GM18507 (cell line): Measurements from ENCODE around the gene PTPN20.

ENCODE experiments used
- DNase-seq: peaks from one replicate; pipeline ENCODE4 v3.0.0; 2011; ENCODE audit warnings: low read depth; ENCODE audit not compliant: insufficient read length; ENCODE audit errors: extremely low spot score
- FAIRE-seq: peaks from 2 replicates; lab custom pipeline; 2011; peaks lifted over from hg19 to GRCh38; lab: Jason Lieb, UNC

The PTPN20 gene

GRCh38 chr10:47031211-47031900, 120.1 kb downstream of the PTPN20 start:
- FAIRE-seq (no peak), DNase-seq (no peak)

- DNase-seq (no peak), FAIRE-seq (no peak)
Observed at GRCh38 chr10:47031901-47032465, 120.8 kb downstream of the PTPN20 start.

DNA sequence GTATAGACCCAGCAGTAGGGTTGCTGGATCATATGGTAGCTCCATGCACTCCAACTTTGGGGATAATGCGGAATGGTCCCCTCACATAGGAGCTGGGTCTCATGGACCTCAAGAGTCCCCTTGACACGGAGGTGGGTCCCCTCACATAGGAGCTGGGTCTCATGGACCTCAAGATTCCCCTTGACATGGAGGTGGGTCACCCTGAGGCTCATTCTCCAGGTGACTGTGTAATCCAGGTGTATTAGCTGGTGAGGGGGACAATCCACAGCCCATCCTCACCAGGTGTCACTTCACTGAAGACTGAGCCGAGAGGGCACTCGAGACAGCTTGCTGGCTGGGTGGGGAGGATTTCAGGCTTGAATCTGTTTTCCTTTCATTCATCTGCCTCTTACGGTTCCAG, 121.9 kb downstream of the PTPN20 start:
- DNase-seq (no peak), FAIRE-seq (no peak)

DNA sequence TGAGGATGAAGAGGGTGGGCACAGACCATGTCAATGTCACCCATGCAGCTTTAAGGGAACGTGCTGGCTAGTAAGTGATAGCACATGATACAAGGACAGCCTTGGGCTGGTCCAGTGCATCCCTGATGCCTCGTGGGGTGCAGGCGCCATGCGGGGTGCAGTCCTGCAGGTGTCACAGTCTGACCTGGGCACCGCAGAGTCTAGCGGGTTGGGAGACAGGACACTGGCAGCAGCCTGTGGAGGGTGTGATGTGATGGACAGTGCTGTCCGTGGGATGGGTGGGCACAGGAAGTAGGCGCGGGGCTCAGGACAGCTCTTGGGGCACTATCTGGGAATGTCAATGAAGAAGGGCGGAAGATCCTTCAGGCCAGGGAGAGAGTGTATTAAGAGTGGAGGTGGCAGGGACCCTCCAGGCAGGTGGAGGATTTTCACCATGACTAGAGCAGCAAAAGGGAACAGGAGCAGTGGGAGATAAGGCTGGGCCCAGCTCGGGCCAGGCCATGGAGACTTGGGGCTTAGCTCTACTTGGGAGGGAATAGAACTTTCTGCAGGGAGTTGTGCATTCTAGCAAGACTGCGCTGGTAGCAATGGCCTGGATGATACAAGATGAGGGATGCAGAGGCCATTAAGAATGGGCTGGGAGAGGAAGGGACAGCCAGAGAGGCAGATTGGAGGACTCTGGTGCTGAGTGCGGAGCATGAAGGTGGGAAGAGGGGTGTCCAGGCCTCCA, 122.5 kb downstream of the PTPN20 start:
- FAIRE-seq = no peak
- DNase-seq = no peak

GRCh38 chr10:47034441-47035051, 123.3 kb downstream of the PTPN20 start:
- FAIRE-seq = no peak
- no peak for DNase-seq

- DNase-seq (no peak), FAIRE-seq (no peak)
Observed at GRCh38 chr10:47035171-47035818, 124.1 kb downstream of the PTPN20 start.

- DNase-seq (no peak), FAIRE-seq (no peak)
Observed at GRCh38 chr10:47035819-47036337, 124.7 kb downstream of the PTPN20 start.

GRCh38 chr10:47036771-47037170, 125.5 kb downstream of the PTPN20 start:
- FAIRE-seq = no peak
- DNase-seq = no peak

DNA sequence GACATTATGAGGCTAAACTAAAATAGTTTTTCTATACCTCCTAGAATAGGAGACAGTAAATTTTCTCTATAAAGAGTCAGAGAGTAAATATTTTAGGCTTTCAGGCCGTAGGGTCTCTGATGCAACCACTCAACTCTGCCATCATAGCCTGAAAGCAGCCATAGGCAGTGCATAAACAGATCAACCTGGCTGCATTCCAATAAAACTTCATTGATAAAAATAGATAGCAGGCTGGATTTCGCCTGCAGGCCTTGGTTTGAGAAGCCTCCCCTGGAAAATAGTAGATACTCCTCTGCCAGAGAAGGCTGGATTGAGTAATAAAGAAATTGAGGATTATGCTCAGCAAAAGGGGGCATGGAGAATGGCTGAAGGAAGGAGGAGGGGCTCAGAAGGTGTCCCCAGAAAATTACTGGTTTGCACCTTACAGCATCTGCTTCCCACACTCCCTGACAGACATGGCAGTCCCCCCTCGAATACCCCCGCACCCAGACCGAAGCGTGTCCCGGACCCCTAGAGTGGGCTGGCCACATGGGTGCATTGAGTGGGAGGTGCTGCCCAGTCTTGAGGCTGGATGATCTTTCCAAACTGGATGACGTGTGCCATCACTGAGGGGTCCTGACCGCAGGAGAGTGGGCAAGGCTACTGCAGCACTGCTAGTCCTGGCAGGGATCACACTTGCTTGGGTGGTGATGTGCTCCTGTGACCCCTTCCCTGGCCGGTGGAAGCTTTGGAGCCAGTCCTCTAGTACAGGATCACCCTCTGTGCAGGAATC, 126.6 kb downstream of the PTPN20 start:
- FAIRE-seq = no peak
- DNase-seq = no peak

DNA sequence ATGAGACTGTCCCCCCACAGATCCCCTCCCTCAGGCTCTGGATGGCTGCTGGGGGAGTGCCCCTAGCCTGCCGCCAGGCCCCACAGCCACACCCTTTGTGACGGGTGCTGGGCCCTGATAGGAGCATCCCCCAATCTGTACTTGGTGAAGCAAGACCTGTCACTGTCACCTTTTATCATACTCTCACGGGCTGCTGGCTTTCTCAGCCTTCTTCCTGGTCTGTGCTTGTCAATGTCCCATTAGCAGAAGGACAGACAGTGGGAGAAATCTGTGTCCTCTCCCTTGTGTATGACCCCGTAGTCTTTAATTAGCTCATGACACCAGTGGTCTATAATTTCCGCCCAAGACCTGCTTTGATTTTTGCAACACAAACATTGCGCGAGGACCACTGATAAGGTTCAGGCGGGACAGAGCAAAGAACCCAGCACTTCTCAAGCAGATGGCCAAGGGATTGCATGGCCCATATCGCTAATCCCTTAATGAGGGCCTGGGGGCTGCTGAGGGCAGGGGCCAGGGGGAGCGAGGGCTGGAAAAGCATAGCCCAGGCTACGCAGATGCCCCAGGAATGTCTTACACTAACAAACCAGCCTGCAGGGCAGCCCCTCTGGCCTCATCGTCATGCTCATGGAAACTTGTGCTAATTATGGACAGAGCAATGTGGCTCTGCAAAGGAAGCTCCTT, 127.8 kb downstream of the PTPN20 start:
- DNase-seq (no peak), FAIRE-seq (no peak)

DNA sequence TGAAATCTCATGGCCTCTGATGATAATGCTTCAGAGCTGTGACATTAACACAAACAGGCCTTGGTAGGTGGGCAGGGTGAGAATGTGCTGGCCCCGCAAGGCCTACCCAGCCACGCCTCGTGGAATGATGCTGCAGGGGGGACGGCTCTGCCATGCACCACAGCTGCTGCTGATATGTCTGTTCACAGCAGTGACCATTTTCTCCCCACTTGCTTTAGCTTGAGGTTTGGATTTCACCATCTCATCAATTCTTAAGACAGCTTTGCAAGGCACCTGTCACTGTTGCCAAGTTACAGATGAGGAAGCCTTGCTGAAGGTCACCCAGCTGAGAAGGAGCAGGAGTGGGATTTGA, 128.3 kb downstream of the PTPN20 start:
- FAIRE-seq (no peak), DNase-seq (no peak)

- DNase-seq (no peak), FAIRE-seq (no peak)
Observed at GRCh38 chr10:47040041-47040491, 128.8 kb downstream of the PTPN20 start.

- no peak for DNase-seq
- no peak for FAIRE-seq
Observed at GRCh38 chr10:47040681-47041080, 129.5 kb downstream of the PTPN20 start.

DNA sequence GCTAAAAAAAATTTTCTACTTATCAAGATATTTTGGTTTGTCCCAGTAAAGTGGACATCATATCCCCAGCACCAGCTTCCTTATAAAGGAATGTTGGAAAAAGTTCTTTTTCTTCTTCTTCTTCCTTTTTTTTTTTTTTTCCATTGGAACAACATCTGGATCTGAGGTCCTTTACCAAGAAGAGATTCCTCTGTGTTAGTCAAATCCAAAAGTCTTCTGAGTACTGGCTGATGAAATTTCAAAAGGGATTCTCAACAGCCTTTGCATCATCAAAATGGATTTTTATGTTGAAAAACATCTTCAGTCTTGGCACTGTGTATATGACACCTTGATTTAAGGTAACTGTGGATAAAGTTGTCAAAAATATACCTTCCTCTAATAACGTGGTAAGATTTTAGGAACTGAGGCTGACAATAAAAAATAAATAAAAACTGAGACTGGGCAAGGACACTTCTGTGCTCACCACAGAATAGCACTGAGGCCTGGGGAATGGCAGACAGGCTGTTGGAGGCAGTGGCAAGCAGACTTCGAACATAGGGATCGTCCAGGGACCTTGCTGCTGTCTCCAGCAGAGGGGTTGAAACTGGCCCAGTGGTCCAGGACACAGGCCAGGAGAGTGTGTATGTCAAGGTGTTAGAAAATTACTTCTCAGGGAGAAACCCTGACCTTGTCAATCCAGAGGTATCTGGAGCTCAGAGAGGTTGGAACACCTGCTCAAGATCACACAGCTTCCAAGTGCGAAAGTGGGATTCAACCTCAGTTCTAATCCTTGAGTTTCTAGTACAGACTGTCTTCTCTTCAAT, 130.4 kb downstream of the PTPN20 start:
- DNase-seq = no peak
- no peak for FAIRE-seq

DNA sequence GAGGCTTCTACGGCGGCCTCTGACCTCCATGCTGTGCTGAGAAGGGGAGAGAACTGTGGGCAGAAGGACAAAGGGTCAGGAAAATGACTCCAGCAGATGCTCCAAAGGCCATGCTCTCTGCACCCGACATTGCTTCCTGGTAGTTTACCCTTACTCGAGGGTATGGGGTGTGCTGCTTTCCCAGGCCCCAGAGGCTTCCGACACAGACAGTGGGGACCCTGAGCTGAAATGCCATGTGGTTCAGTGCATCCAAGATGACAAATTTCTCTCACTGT, 130.9 kb downstream of the PTPN20 start:
- DNase-seq (no peak), FAIRE-seq (no peak)

- no peak for DNase-seq
- no peak for FAIRE-seq
Observed at GRCh38 chr10:47042780-47043750, 131.8 kb downstream of the PTPN20 start.

DNA sequence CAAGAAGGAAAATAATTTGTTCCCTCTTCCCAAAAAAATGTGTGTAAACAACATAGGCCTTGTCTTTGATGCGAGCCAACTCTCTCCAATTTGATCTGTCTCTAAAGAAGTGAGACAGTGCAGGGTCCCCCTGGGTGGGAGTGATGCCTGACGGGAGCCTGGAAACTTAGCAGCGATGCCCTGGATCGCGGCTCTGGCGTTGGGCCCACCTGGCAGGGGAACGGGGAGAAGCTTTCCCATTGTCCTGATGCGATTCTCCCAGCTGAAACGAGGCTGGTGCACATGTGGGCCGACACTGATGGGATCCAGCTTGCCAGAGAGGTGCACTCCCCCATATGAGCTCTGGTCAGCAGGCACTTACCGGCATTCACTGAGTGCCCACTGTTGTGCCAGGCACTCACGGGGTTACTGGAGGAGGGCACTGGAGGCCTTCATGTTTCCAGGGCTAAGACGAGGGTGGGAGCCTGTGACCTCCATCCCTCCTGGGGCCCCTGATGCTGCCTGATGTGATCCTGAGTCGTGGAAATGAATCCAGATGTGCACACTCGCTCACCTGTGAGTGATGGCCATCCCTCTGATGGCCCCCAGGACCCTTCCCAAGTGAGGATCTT, 132.8 kb downstream of the PTPN20 start:
- DNase-seq (no peak), FAIRE-seq (no peak)
